SU-DHL-6 (cell line): ENCODE data around the gene TBKBP1.

Experiments
- CTCF ChIP-seq: fragments of 200-600 bp; sonication (generic); IDR thresholded peaks from one replicate; pipeline ENCODE4 v1.5.1; 2017; ENCODE audit warnings: antibody characterized with exemption, mild to moderate bottlenecking, low read length, moderate library complexity; ENCODE audit not compliant: insufficient read depth, poor library complexity, severe bottlenecking
- EZH2phosphoT487 ChIP-seq: fragments of 200-600 bp; sonication (generic), shearing (Covaris generic); conservative IDR thresholded peaks from 2 replicates; pipeline ENCODE4 v1.6.1; 2018; ENCODE audit warnings: mild to moderate bottlenecking, antibody characterized with exemption, low read length, moderate library complexity, mixed read lengths

GRCh38 chr17:47717261-47717697 is 23.3 kb downstream of the TBKBP1 start:
- no peak for TF ChIP-seq EZH2phosphoT487
- TF ChIP-seq CTCF = no peak
